ENCODE measurements around the gene ZNF664. TPM values are rescaled to one million over a fixed set of nuclear protein-coding genes. Genes with fewer than 3 reads are reported as not detected.

Gene ZNF664
- total and polyA plus RNA-seq, 8 donors, result 23.0 to 72.7 (median 56.7) TPM

Other genes with a start within 250 kb of the ZNF664 start
- gene DNAH10, start 210.9 kb upstream of the ZNF664 start, total RNA-seq, result under 1 TPM in 5 of 6 donors, not detected in 1; 0.08 to 0.59 (median 0.14) TPM
- under 1 TPM; 0.02 to 0.04 TPM for gene DNAH10, start 210.9 kb upstream of the ZNF664 start, polyA plus RNA-seq
- 10 to 100 TPM in 5 of 6 donors, 1 to 10 TPM in 1; 9.2 to 18.3 (median 11.3) TPM for gene CCDC92, start 384 bp upstream of the ZNF664 start, total RNA-seq
- 10 to 100 TPM; 25.6 to 29.4 TPM for gene CCDC92, start 384 bp upstream of the ZNF664 start, polyA plus RNA-seq

All from pancreas (tissue), 8 donors.